ENCODE results near the gene CXCL11.

DNA sequence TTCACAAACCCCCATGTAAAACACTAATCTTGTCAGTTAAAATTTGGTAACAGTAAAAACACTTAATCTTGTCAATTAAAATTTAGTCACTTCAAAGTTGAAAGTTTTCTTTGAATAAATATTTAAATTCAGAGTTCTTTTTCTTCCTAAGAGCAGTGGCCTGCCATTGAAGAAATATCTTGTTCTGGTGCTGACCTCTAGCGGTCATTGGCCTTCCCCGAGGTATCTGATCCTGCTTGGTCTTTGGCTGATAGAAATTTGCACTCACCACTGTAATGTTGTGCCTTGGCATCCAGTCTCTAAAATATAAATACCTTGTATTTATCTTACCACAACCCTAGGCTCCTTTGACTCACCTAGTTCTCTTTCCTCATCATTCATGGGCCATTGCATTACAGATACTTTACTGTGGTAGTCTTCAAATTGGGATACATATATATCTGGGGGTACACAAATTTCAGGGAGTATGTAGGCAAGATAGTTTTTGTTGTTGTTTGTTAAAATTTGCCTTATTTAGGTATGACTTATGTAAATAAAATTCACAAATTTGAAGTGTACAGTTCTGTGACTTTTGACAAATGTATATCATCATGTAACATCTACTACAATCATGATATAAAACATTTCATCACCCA lies 31.9 kb upstream of the CXCL11 start:
- TF ChIP-seq CTCF (IDR thresholded peaks at IDR 0.05), result peak; percentile 89
- no peak for TF ChIP-seq ZFX (IDR thresholded peaks at IDR 0.05; ENCODE audit: borderline replicate concordance)
